Measurements from ENCODE around the gene B4GALT1.
A peak's percentile ranks its signal among the peaks of the same experiment; 100 is the strongest.
"Not testable (repeated sequence)": the region's sequence is repeated elsewhere in the genome, so short reads cannot be mapped to it uniquely, and the experiment has no call there.

Gene B4GALT1

DNA sequence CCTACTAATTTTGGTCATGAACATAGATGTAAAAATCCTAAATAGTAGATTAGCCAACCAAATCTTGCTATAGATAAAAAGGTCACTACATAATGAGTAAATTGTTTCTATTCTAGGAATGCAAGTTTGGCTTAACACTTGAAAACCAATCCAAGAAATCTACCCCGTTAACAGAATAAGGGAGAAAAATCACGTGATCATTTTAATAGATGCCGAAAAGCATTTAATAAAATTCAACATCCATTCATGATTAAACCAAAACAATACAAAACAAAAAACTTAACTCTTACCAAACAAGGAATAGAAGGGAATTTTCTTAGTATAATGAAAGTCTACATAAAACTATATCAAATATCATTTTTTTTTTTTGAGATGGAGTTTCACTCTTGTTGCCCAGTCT lies 69.9 kb downstream of the B4GALT1 start:
- no peak overlapping the region for H3K4me3 ChIP-seq (ENCODE audit: low read depth, low read length)
- TF ChIP-seq, protein P1, sequence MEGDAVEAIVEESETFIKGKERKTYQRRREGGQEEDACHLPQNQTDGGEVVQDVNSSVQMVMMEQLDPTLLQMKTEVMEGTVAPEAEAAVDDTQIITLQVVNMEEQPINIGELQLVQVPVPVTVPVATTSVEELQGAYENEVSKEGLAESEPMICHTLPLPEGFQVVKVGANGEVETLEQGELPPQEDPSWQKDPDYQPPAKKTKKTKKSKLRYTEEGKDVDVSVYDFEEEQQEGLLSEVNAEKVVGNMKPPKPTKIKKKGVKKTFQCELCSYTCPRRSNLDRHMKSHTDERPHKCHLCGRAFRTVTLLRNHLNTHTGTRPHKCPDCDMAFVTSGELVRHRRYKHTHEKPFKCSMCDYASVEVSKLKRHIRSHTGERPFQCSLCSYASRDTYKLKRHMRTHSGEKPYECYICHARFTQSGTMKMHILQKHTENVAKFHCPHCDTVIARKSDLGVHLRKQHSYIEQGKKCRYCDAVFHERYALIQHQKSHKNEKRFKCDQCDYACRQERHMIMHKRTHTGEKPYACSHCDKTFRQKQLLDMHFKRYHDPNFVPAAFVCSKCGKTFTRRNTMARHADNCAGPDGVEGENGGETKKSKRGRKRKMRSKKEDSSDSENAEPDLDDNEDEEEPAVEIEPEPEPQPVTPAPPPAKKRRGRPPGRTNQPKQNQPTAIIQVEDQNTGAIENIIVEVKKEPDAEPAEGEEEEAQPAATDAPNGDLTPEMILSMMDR (IDR thresholded peaks at IDR 0.05; ENCODE audit: borderline replicate concordance, insufficient read depth, low read depth, low read length), result no peak

- TF ChIP-seq, protein P1 (IDR thresholded peaks at IDR 0.05; ENCODE audit: borderline replicate concordance, insufficient read depth, low read depth, low read length), result no peak
- H3K4me3 ChIP-seq (ENCODE audit: low read depth, low read length), result no peak overlapping the region
These were observed 74.5 kb downstream of the B4GALT1 start for GRCh38 chr9:33092634-33093033.

DNA sequence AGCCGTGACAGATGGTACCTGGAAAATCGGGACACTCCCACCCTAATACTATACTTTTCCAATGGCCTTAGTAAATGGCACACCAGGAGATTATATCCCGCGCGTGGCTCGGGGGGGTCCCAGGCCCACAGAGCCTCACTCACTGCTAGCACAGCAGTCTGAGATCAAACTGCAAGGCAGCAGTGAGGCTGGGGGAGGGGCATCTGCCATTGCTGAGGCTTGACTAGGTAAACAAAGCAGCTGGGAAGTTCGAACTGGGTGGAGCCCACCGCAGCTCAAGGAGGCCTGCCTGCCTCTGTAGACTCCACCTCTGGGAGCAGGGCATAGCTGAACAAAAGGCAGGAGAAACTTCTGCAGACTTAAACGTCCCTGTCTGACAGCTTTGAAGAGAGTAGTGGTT lies 81.5 kb downstream of the B4GALT1 start:
- H3K4me3 ChIP-seq (ENCODE audit: low read depth, low read length), result not testable (repeated sequence)

- TF ChIP-seq, protein P1 (IDR thresholded peaks at IDR 0.05; ENCODE audit: borderline replicate concordance, insufficient read depth, low read depth, low read length), result no peak
- no peak overlapping the region for H3K4me3 ChIP-seq (ENCODE audit: low read depth, low read length)
These were observed 84.4 kb downstream of the B4GALT1 start for GRCh38 chr9:33082538-33083326.

GRCh38 chr9:33082128-33082527 lies 85.0 kb downstream of the B4GALT1 start:
- TF ChIP-seq, protein P1 (IDR thresholded peaks at IDR 0.05; ENCODE audit: borderline replicate concordance, insufficient read depth, low read depth, low read length), result no peak
- H3K4me3 ChIP-seq (ENCODE audit: low read depth, low read length), result no peak overlapping the region

- no peak overlapping the region for H3K4me3 ChIP-seq (ENCODE audit: low read depth, low read length)
- TF ChIP-seq, protein P1 (IDR thresholded peaks at IDR 0.05; ENCODE audit: borderline replicate concordance, insufficient read depth, low read depth, low read length), result peak; percentile 56; the same call in 1 of the 2 replicates
These were observed 85.8 kb downstream of the B4GALT1 start for GRCh38 chr9:33081128-33081851.

DNA sequence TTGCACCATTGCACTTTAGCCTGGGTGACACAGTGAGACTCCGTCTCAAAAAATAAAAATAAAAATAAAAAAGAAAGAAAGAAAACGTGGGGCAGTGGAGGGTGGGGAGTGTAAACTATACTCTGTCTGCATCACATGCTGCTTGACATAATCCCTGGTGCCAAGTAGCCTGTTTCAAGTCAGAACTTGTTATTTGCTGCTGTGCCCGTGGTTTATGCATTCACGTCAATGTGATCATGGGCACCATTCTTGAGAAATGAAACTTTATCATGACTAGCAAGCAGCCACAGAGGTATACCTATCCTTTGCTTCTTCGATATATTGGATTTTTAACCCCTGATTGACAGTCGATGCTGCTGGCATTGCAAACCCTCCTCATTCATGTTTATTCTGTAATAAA lies 86.6 kb downstream of the B4GALT1 start:
- no peak overlapping the region for H3K4me3 ChIP-seq (ENCODE audit: low read depth, low read length)
- TF ChIP-seq, protein P1 (IDR thresholded peaks at IDR 0.05; ENCODE audit: borderline replicate concordance, insufficient read depth, low read depth, low read length), result no peak

Data from GM12875 (cell line).